Choroid plexus epithelial cell (primary cell): ENCODE data around the gene CREBBP.

Experiments
- DNase-seq: peaks from one replicate; pipeline ENCODE4 v3.0.0-alpha.2; 2010; ENCODE audit warnings: low read depth
- H3K4me3 ChIP-seq: 2 replicates; pipeline ENCODE4 v1.5.1; 2011; ENCODE audit warnings: low read depth, mild to moderate bottlenecking, control low read depth, low read length, moderate library complexity
- TF ChIP-seq, protein P1 (sequence below): conservative IDR thresholded peaks from 2 replicates; pipeline ENCODE4 v1.5.1; 2011; ENCODE audit warnings: low read depth, mild to moderate bottlenecking, control low read depth, inconsistent platforms, low read length, moderate library complexity

CREBBP gene

DNA sequence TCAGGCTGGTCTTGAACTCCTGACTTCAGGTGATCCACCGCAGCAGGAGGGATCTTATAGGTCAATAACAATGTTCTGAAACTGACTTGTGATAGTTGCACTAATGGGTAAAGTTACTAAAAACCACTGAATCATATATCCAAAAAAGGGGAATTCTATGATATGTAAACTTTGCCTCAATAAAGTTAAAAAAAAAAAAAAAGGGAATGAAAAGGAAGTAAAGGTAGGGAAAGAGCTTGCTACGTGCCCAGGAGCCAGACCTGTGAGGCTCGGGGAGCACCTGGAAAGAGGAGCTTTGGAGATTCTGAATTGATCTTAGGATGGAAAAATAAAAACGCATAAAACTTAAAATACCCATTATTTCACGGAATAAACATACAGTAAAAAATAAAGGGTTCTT, 142.4 kb downstream of the CREBBP start:
- no peak for DNase-seq
- no peak overlapping the region for H3K4me3 ChIP-seq
- TF ChIP-seq, protein P1, sequence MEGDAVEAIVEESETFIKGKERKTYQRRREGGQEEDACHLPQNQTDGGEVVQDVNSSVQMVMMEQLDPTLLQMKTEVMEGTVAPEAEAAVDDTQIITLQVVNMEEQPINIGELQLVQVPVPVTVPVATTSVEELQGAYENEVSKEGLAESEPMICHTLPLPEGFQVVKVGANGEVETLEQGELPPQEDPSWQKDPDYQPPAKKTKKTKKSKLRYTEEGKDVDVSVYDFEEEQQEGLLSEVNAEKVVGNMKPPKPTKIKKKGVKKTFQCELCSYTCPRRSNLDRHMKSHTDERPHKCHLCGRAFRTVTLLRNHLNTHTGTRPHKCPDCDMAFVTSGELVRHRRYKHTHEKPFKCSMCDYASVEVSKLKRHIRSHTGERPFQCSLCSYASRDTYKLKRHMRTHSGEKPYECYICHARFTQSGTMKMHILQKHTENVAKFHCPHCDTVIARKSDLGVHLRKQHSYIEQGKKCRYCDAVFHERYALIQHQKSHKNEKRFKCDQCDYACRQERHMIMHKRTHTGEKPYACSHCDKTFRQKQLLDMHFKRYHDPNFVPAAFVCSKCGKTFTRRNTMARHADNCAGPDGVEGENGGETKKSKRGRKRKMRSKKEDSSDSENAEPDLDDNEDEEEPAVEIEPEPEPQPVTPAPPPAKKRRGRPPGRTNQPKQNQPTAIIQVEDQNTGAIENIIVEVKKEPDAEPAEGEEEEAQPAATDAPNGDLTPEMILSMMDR = no peak

DNA sequence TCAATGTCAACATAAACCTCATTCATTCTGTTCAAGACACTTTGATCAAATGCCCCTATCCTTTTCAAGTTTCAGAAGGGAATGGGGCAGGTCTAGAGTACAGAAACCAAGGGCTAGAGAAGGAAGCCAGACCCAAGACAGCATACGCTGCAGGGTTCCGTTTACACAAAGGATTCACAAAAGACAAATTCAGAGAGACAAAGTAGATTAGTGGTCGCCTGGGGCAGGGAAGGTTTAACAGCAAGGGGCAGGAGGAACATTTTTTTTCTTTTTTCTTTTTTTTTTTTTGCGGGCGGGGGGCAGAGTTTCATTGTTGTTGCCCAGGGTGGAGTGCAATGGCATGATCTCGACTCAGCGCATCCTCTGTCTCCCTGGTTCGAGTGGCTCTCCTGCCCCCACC, 143.3 kb downstream of the CREBBP start:
- H3K4me3 ChIP-seq = no peak overlapping the region
- TF ChIP-seq, protein P1 = no peak

DNA sequence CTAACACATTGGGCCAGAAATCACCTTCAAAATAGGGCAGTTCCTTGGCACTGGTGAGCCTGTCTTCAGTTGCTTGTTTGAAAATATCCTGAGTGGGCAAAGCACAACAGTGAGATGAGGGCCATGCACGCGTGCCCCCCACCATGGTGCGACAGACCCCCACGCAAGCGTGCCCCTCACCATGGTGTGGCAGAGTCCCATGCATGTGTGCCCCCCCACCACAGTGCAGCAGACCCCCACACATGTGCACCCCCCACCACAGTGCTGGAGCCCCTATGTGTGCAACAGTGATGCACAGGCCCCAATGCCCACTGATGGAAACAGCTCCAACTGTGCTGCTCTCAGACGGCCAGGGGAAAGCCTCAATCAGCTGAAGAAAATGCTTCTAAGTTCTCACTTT, 144.4 kb downstream of the CREBBP start:
- DNase-seq = no peak
- TF ChIP-seq, protein P1 = no peak
- H3K4me3 ChIP-seq = no peak overlapping the region

More for the DNA sequence above, 143.3 kb downstream of the CREBBP start:
- no peak for DNase-seq

DNA sequence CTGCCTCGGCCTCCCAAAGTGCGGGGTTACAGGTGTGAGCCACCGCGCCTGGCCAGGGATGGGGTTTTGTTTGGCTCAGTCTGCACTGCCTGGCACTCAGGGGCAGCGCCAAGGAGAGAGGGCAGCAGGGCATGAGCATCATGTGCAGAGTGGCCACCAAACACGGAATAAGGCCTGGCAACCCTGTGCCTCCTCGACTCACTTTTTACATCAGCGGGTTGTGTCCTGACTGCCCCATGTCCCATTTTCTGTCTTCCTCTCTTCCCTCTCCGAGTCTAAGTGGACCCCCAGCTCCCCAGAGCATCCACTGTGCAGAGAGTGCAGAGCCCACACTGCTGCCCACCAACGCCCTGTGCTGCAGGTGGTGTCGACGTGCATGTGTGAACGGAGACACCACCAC, 145.0 kb downstream of the CREBBP start:
- H3K4me3 ChIP-seq = no peak overlapping the region
- no peak for DNase-seq
- TF ChIP-seq, protein P1 = no peak

DNA sequence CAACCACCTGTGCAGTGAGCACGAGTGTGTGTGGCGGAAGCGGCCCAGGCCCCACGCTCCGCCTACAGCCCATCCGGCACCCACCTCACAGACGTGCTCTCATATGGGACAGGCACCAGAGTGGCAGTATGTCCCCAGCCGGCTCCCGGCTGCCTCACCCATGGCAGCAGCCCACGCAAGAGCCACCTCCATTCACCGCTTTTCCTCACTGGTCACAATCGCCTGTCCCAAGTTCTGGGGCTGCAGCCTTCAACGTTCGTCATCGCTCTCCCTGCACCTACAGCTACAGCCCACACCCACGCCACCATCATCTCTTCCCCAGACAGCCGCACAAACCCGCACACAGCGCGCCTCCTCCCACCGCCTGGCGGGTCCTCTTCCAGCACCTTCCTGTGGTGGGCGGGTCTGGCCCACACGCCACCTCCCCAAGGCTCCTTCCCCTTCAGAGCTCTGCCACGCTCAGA, 145.7 kb downstream of the CREBBP start:
- TF ChIP-seq, protein P1 = no peak

DNA sequence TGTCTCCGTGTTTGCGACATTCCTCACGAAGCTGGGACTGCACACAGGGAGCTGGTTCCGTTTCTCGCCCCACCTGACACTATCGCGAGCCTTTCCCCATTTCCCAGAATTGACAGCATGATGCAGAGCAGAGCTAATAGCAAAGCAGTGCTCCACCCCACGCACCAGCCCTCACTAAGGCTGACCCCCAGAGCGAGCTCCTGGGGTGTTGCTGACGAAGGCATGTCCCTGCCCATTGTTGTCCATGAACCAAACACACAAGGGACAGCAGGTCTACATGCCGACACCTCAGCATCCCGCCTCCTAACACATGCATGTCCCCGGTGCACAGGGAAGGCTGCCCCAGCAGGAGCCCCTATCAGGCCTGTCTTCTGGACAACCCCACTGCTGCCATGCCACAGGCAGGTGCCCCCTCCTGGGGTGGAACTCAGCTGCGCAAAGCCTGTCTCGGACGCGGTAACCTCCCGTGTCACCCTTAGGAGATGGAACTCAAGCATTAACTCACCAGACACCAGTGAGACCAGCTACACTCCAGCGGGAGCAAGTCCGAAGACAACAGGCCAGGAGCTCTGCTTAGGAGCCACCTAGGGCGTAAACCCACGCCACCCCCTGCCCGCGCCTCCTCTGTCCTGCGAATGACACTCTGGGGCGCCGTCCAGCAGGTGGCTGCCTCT, 146.3 kb downstream of the CREBBP start:
- DNase-seq = no peak
- no peak overlapping the region for H3K4me3 ChIP-seq
- TF ChIP-seq, protein P1 = no peak

More for the DNA sequence above, 145.7 kb downstream of the CREBBP start:
- no peak for DNase-seq
- H3K4me3 ChIP-seq = no peak overlapping the region

DNA sequence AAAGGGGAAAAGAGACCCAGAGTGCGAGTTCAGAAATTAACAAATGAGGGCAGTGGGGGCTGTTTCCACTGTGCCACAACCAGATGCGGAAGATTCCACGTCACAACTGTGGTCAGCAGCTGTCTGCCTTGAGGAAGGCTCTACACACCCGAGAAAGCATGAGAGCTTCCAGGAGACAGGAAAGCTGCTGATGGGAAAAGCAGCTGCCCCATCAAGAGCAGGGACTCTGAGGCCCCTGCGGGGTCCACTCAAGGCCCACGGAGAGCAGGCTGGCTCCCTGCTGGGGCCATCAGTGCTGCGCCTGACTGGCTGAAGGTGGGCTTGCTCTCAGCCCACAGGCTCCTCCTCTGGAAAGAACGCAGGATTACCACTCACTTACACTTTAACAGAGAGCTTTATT, 148.3 kb downstream of the CREBBP start:
- TF ChIP-seq, protein P1 = no peak
- no peak overlapping the region for H3K4me3 ChIP-seq
- DNase-seq = no peak
